HG02759 (cell line): ENCODE measurements around the gene FAM193A.
"Not testable (repeated sequence)": the region's sequence is repeated elsewhere in the genome, so short reads cannot be mapped to it uniquely, and the experiment has no call there.

Source experiments
- ATAC-seq: cut with Tn5 transposase; IDR thresholded peaks from one replicate; pipeline ENCODE4 v1.9.1; 2021; ENCODE audit warnings: mild to moderate bottlenecking, moderate library complexity; ENCODE audit not compliant: unreplicated experiment

The FAM193A gene

GRCh38 chr4:2721586-2721985 lies 185.1 kb downstream of the FAM193A start:
- no peak for ATAC-seq

GRCh38 chr4:2722033-2722432 lies 185.6 kb downstream of the FAM193A start:
- ATAC-seq, result no peak

- no peak for ATAC-seq
Measured at GRCh38 chr4:2723751-2724150, 187.3 kb downstream of the FAM193A start.

- no peak for ATAC-seq
Measured at GRCh38 chr4:2725380-2725779, 188.9 kb downstream of the FAM193A start.

- ATAC-seq, result not testable (repeated sequence)
Measured at GRCh38 chr4:2726881-2727280, 190.4 kb downstream of the FAM193A start.

- no peak for ATAC-seq
Measured at GRCh38 chr4:2728221-2728620, 191.8 kb downstream of the FAM193A start.

- no peak for ATAC-seq
Measured at GRCh38 chr4:2728806-2729532, 192.5 kb downstream of the FAM193A start.

GRCh38 chr4:2729533-2729875 lies 193.1 kb downstream of the FAM193A start:
- no peak for ATAC-seq

- ATAC-seq, result no peak
Measured at GRCh38 chr4:2731907-2732317, 195.5 kb downstream of the FAM193A start.

- ATAC-seq, result no peak
Measured at GRCh38 chr4:2732526-2732925, 196.1 kb downstream of the FAM193A start.

- no peak for ATAC-seq
Measured at GRCh38 chr4:2733001-2733843, 196.8 kb downstream of the FAM193A start.

GRCh38 chr4:2733844-2734574 lies 197.6 kb downstream of the FAM193A start:
- ATAC-seq, result no peak

- no peak for ATAC-seq
Measured at GRCh38 chr4:2734612-2735011, 198.2 kb downstream of the FAM193A start.

- ATAC-seq, result no peak
Measured at GRCh38 chr4:2735869-2736268, 199.4 kb downstream of the FAM193A start.

GRCh38 chr4:2738296-2738695 lies 201.8 kb downstream of the FAM193A start:
- ATAC-seq, result not testable (repeated sequence)

GRCh38 chr4:2741626-2742025 lies 205.2 kb downstream of the FAM193A start:
- no peak for ATAC-seq

- ATAC-seq, result no peak
Measured at GRCh38 chr4:2742081-2742822, 205.8 kb downstream of the FAM193A start.

- ATAC-seq, result no peak
Measured at GRCh38 chr4:2742823-2743517, 206.5 kb downstream of the FAM193A start.

- ATAC-seq, result no peak
Measured at GRCh38 chr4:2743518-2744445, 207.3 kb downstream of the FAM193A start.
